HG03432 (cell line): Measurements from ENCODE around the gene DEPP1.
"Not testable (repeated sequence)": the region's sequence is repeated elsewhere in the genome, so short reads cannot be mapped to it uniquely, and the experiment has no call there.

ENCODE experiments used
- ATAC-seq: cut with Tn5 transposase; IDR thresholded peaks from one replicate; pipeline ENCODE4 v1.9.1; 2021; ENCODE audit warnings: mild to moderate bottlenecking, moderate library complexity; ENCODE audit not compliant: unreplicated experiment

The DEPP1 gene

GRCh38 chr10:44978570-44979280, at the start of gene DEPP1:
Gene DEPP1 (minus strand): TSS chr10:44978809. CDS start chr10:44978030, 779 bp downstream.
- peak; percentile 39 for ATAC-seq

- no peak for ATAC-seq
Measured at GRCh38 chr10:45023426-45023825, 44.8 kb upstream of the DEPP1 start.

GRCh38 chr10:45015590-45015989, 37.0 kb upstream of the DEPP1 start:
- no peak for ATAC-seq

- not testable (repeated sequence) for ATAC-seq
Measured at GRCh38 chr10:45014557-45014956, 35.9 kb upstream of the DEPP1 start.

GRCh38 chr10:45008524-45009161, 30.0 kb upstream of the DEPP1 start:
- ATAC-seq = peak; percentile 86

- ATAC-seq = no peak
Measured at GRCh38 chr10:45006276-45007030, 27.8 kb upstream of the DEPP1 start.

- no peak for ATAC-seq
Measured at GRCh38 chr10:45005284-45005683, 26.7 kb upstream of the DEPP1 start.

GRCh38 chr10:45004661-45005060, 26.1 kb upstream of the DEPP1 start:
- ATAC-seq = no peak

GRCh38 chr10:45003432-45004000, 24.9 kb upstream of the DEPP1 start:
- ATAC-seq = no peak

- ATAC-seq = peak; percentile 78
Measured at GRCh38 chr10:45001381-45002148, 23.0 kb upstream of the DEPP1 start.

- peak; percentile 83 for ATAC-seq
Measured at GRCh38 chr10:45000752-45001380, 22.3 kb upstream of the DEPP1 start, which contains the start of gene ZNF22. Gene ZNF22 (plus strand): TSS chr10:45000923. CDS start chr10:45003369, 2,446 bp downstream.

GRCh38 chr10:45000138-45000751, 21.6 kb upstream of the DEPP1 start:
- no peak for ATAC-seq

- ATAC-seq = no peak
Measured at GRCh38 chr10:44998146-44998631, 19.6 kb upstream of the DEPP1 start.

GRCh38 chr10:44997105-44997748, 18.6 kb upstream of the DEPP1 start:
- ATAC-seq = no peak

GRCh38 chr10:44995914-44996669, 17.5 kb upstream of the DEPP1 start:
- no peak for ATAC-seq

GRCh38 chr10:44995581-44995913, 16.9 kb upstream of the DEPP1 start:
- ATAC-seq = no peak

- ATAC-seq = no peak
Measured at GRCh38 chr10:44994752-44995530, 16.3 kb upstream of the DEPP1 start.
